DMS 273 treated with DMSO at 0.1 percent for 48 hours (cell line): Measurements from ENCODE around the gene PGAP3.

Experiments used
- DNase-seq: peaks from one replicate; lab custom pipeline; 2025; lab: John Stamatoyannopoulos, UW

PGAP3 gene

DNA sequence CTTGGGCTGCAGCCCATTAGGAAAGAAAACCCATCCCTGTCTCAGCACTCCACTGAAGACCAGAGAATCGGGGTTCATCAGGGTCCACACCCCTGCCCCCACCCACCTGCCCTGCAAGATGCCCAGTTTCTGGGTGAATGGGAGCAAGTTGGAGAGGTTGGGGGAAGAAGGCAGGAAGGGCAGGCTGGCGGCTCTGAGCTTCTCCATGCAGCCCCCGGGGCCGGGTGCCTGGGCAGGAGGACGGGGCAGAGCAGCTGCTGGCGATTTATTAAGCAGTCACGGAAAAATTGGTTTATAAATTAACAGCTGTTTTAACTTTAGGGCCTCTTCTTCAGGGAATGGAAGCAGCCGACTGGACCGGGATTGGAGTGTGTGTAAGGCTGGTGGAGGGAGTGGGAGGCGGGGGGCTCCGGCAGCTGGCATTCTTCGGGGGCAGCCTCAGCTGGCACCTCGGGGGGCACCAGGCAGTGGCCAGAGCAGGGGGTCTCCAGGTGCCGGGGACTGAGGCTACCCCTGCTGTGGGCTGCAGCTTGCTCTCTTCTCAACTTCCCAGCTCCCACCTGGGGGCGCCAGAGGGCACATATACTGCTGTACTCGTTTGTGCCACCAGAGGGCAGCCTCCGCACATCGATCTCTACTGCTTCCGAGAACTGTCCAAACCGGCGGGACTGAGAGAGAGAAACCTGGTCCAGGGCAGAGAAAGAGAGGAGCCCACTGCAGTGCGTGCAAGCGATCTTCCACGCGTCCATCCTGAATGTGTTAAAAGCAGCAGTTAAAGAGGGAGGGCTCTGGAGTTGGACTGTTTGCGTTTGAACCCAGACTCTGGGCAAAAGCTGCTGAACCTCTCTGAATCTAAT, 66.1 kb downstream of the PGAP3 start:
- peak; percentile 18 for DNase-seq
